PFSK-1 (cell line): ENCODE measurements around the gene SLFN5.

Experiments used
- POLR2AphosphoS5 ChIP-seq: IDR thresholded peaks from 2 replicates; pipeline ENCODE4 v1.6.1; 2012; ENCODE audit warnings: low read depth, mild to moderate bottlenecking, control low read depth, low read length, moderate library complexity
- REST ChIP-seq, 2 experiments: IDR thresholded peaks; 2 replicates each; pipeline versions ENCODE4 v1.6.1 to v1.8.0; 2011 to 2012; ENCODE audit warnings: low read depth in 2 of 2, low read length in 2 of 2, control low read depth in 1 of 2, inconsistent platforms in 1 of 2, mild to moderate bottlenecking in 1 of 2, moderate library complexity in 1 of 2; ENCODE audit not compliant: insufficient read depth in 1 of 2
- TAF1 ChIP-seq: IDR thresholded peaks from 2 replicates; pipeline ENCODE4 v1.6.1; 2012; ENCODE audit warnings: low read length, control low read depth, borderline replicate concordance; ENCODE audit not compliant: insufficient read depth

GRCh38 chr17:35294756-35295155, 51.9 kb downstream of the SLFN5 start:
- TF ChIP-seq POLR2AphosphoS5 (no peak), REST (IDR thresholded peaks at IDR 0.05; ENCODE audit: insufficient read depth in 1 of 2, low read depth in 2 of 2, low read length in 2 of 2) (no peak), TAF1 (no peak)
